Measurements from ENCODE around the gene DSCAM. TPM values are rescaled to one million over a fixed set of nuclear protein-coding genes. Genes with fewer than 3 reads are reported as not detected.

DSCAM gene
- total RNA-seq, 1 donor from 2014 or later = 2.7 TPM

GRCh38 chr21:40638466-40639251 lies 208.3 kb downstream of the DSCAM start:
- Mint-ChIP-seq H3K27ac (no peak overlapping the region), H3K9me3 (ENCODE audit: low read depth) (no peaks in the 10 kb centered on the region), H3K4me3 (ENCODE audit: low read depth) (no peak overlapping the region), H3K27me3 (peaks cover 9% of the 10 kb centered on the region), H3K4me1 (ENCODE audit: low read depth) (peaks cover 30% of the 10 kb centered on the region), H3K36me3 (ENCODE audit: insufficient read depth) (no peaks in the 10 kb centered on the region)
- no peak for TF ChIP-seq CTCF (IDR thresholded peaks at IDR 0.05; ENCODE audit: unreplicated experiment)
- no peak for DNase-seq (ENCODE audit: low spot score, unreplicated experiment)

- Mint-ChIP-seq H3K27me3 (peaks cover 9% of the 10 kb centered on the region), H3K36me3 (ENCODE audit: insufficient read depth) (no peaks in the 10 kb centered on the region), H3K9me3 (ENCODE audit: low read depth) (no peaks in the 10 kb centered on the region)
Measured at GRCh38 chr21:40636026-40636425, 210.9 kb downstream of the DSCAM start.

GRCh38 chr21:40635391-40635790 lies 211.6 kb downstream of the DSCAM start:
- H3K4me3 Mint-ChIP-seq (ENCODE audit: low read depth) = no peak overlapping the region
- H3K27ac Mint-ChIP-seq = no peak overlapping the region
- no peak for DNase-seq (ENCODE audit: low spot score, unreplicated experiment)
- no peaks in the 10 kb centered on the region for H3K36me3 Mint-ChIP-seq (ENCODE audit: insufficient read depth)
- no peaks in the 10 kb centered on the region for H3K9me3 Mint-ChIP-seq (ENCODE audit: low read depth)
- no peak for TF ChIP-seq CTCF (IDR thresholded peaks at IDR 0.05; ENCODE audit: unreplicated experiment)
- H3K27me3 Mint-ChIP-seq = peaks cover 9% of the 10 kb centered on the region
- H3K4me1 Mint-ChIP-seq (ENCODE audit: low read depth) = peaks cover 22% of the 10 kb centered on the region

More at GRCh38 chr21:40636026-40636425, 210.9 kb downstream of the DSCAM start:
- Mint-ChIP-seq H3K27ac (no peak overlapping the region), H3K4me1 (ENCODE audit: low read depth) (peaks cover 27% of the 10 kb centered on the region), H3K4me3 (ENCODE audit: low read depth) (no peak overlapping the region)
- TF ChIP-seq CTCF (IDR thresholded peaks at IDR 0.05; ENCODE audit: unreplicated experiment) = no peak
- DNase-seq (ENCODE audit: low spot score, unreplicated experiment) = no peak

- Mint-ChIP-seq H3K27ac (no peak overlapping the region), H3K36me3 (ENCODE audit: insufficient read depth) (no peaks in the 10 kb centered on the region), H3K27me3 (peaks cover 9% of the 10 kb centered on the region), H3K4me3 (ENCODE audit: low read depth) (no peak overlapping the region), H3K9me3 (ENCODE audit: low read depth) (no peaks in the 10 kb centered on the region), H3K4me1 (ENCODE audit: low read depth) (peaks cover 11% of the 10 kb centered on the region)
- DNase-seq (ENCODE audit: low spot score, unreplicated experiment) = no peak
- no peak for TF ChIP-seq CTCF (IDR thresholded peaks at IDR 0.05; ENCODE audit: unreplicated experiment)
Measured at GRCh38 chr21:40634141-40634540, 212.8 kb downstream of the DSCAM start.

- TF ChIP-seq CTCF (IDR thresholded peaks at IDR 0.05; ENCODE audit: unreplicated experiment) = no peak
- no peaks in the 10 kb centered on the region for H3K36me3 Mint-ChIP-seq (ENCODE audit: insufficient read depth)
- H3K9me3 Mint-ChIP-seq (ENCODE audit: low read depth) = no peaks in the 10 kb centered on the region
- no peak overlapping the region for H3K27ac Mint-ChIP-seq
- no peak overlapping the region for H3K4me3 Mint-ChIP-seq (ENCODE audit: low read depth)
- DNase-seq (ENCODE audit: low spot score, unreplicated experiment) = no peak
- H3K27me3 Mint-ChIP-seq = peaks cover 9% of the 10 kb centered on the region
- peaks cover 8% of the 10 kb centered on the region for H3K4me1 Mint-ChIP-seq (ENCODE audit: low read depth)
Measured at GRCh38 chr21:40633048-40633447, 213.9 kb downstream of the DSCAM start.
